Measurements from ENCODE around the gene CHAF1A. TPM values are rescaled to one million over a fixed set of nuclear protein-coding genes. Genes with fewer than 3 reads are reported as not detected.

The CHAF1A gene
- total RNA-seq, 2 donors from 2014 or later: 25.5 to 33.4 TPM

DNA sequence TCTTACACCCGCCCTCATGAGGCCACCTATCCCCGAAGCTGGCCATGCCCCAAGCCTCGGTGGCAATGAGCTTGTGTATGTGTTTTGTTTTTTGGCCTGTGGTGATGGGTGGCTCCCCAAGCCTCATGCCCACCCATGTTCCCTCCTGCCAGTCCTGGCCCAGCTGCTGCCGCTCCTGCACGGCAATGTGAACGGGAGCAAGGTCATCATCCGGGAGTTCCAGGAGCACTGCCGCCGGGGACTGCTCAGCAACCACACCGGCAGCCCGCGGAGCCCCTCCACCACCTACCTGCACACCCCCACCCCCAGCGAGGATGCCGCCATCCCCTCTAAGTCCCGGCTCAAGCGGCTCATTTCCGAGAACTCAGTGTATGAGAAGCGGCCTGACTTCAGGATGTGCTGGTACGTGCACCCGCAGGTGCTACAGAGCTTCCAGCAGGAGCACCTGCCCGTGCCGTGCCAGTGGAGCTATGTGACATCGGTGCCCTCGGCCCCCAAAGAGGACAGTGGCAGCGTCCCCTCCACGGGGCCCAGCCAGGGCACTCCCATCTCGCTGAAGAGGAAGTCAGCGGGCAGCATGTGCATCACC is 30.6 kb downstream of the CHAF1A start:
- Mint-ChIP-seq H3K36me3 (ENCODE audit: low read depth) (peaks cover 3% of the 10 kb centered on the region), H3K27ac (no peak overlapping the region), H3K27me3 (no peaks in the 10 kb centered on the region), H3K4me3 (no peak overlapping the region), H3K4me1 (peaks cover 3% of the 10 kb centered on the region)
- no peaks in the 10 kb centered on the region for H3K9me3 ChIP-seq (ENCODE audit: control insufficient read depth, low read length, poor library complexity, severe bottlenecking)
- DNase-seq (no peak), ATAC-seq (no peak)

DNA sequence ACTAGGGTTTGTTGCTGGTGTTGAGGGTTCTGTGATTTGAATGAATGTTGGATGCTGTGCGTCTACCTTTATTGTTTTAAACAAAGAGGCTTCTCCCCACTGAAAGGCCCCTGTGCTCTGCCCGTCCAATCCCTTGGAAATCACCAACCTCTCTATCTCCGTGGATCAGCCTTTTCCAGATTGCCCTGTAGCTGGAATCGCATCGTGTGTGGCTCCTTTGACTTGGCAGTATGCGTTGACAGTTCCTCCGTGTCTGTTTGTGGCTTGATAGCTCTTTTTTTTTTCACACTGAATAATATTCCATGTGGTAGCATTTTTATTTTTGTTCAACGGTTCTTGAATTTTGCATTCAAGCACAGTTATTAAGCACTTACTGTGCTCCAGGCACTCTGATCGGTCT is 32.0 kb downstream of the CHAF1A start:
- ATAC-seq (no peak), DNase-seq (no peak)
- no peaks in the 10 kb centered on the region for H3K27me3 Mint-ChIP-seq
- H3K27ac Mint-ChIP-seq: no peak overlapping the region
- H3K4me3 Mint-ChIP-seq: no peak overlapping the region
- peaks cover 3% of the 10 kb centered on the region for H3K4me1 Mint-ChIP-seq
- no peaks in the 10 kb centered on the region for H3K36me3 Mint-ChIP-seq (ENCODE audit: low read depth)
- H3K9me3 ChIP-seq (ENCODE audit: control insufficient read depth, low read length, poor library complexity, severe bottlenecking): no peaks in the 10 kb centered on the region

DNA sequence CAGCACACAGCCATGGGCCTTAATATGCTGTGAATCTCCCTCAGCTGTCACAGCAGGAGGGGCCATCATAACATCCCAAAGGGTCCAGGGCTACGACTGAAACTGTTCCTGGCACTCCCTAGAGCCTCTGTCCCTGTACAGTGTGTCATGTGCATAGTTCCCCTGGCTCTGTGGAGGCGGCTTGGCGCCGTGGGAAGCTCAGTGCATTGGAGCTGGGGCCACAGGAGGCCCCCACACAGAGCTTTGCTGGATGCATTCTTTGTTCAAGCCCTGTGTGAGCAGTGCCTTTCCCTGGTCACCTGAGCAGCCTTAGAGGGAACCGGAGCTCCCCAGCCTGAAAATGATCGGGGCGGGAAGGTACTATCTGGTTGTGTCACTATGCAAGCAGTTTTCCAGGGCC is 33.8 kb downstream of the CHAF1A start:
- H3K9me3 ChIP-seq (ENCODE audit: control insufficient read depth, low read length, poor library complexity, severe bottlenecking): no peaks in the 10 kb centered on the region
- H3K4me3 Mint-ChIP-seq: no peak overlapping the region
- ATAC-seq (no peak), DNase-seq (no peak)
- H3K36me3 Mint-ChIP-seq (ENCODE audit: low read depth): no peaks in the 10 kb centered on the region
- H3K27ac Mint-ChIP-seq: no peak overlapping the region
- H3K4me1 Mint-ChIP-seq: peaks cover 3% of the 10 kb centered on the region
- H3K27me3 Mint-ChIP-seq: no peaks in the 10 kb centered on the region

DNA sequence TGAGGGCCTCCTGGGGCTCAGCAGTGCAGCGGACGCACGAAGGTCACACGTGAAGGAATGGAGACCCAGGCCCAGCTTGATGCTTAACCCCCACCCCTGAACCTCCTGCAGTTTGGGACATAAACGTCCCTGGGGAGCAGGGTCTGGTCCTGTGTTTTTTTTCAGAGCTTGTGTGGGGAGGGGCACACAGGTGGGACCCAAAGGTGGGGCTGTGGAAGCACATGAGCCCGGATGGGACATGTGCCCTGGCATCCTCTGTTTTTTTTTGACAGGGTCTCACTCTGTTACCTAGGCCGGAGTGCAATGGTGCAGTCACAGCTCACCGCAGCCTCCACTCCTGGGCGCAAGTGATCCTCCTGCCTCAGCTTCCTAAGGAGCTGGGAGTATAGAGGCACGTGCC is 34.7 kb downstream of the CHAF1A start:
- Mint-ChIP-seq H3K27me3 (no peaks in the 10 kb centered on the region), H3K27ac (no peak overlapping the region), H3K4me1 (peaks cover 1% of the 10 kb centered on the region), H3K4me3 (no peak overlapping the region), H3K36me3 (ENCODE audit: low read depth) (no peaks in the 10 kb centered on the region)
- H3K9me3 ChIP-seq (ENCODE audit: control insufficient read depth, low read length, poor library complexity, severe bottlenecking): no peaks in the 10 kb centered on the region
- DNase-seq: no peak
- ATAC-seq: no peak

DNA sequence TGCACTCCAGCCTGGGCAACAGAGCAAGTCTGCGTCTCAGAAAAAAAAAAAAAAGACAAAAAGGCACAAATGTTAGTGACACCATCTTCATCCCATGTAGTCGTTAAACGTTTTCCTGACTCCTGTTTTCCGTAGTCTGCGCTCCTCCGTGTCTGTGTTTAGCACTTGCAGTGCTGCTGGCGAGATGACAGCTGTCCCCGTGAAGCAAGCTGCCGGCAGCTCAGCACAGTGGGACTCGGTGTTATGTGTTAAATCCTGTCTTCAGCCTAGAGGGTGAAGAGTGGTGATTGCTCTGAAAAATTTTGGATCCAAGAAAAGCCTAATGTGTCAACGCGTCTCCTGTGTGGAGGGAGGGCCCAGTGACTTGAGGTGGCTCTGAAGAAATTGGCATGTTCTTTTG is 36.8 kb downstream of the CHAF1A start:
- H3K4me1 Mint-ChIP-seq: peaks cover 4% of the 10 kb centered on the region
- H3K27ac Mint-ChIP-seq: no peak overlapping the region
- H3K4me3 Mint-ChIP-seq: no peak overlapping the region
- DNase-seq (no peak), ATAC-seq (no peak)
- no peaks in the 10 kb centered on the region for H3K9me3 ChIP-seq (ENCODE audit: control insufficient read depth, low read length, poor library complexity, severe bottlenecking)
- H3K27me3 Mint-ChIP-seq: no peaks in the 10 kb centered on the region
- no peaks in the 10 kb centered on the region for H3K36me3 Mint-ChIP-seq (ENCODE audit: low read depth)

DNA sequence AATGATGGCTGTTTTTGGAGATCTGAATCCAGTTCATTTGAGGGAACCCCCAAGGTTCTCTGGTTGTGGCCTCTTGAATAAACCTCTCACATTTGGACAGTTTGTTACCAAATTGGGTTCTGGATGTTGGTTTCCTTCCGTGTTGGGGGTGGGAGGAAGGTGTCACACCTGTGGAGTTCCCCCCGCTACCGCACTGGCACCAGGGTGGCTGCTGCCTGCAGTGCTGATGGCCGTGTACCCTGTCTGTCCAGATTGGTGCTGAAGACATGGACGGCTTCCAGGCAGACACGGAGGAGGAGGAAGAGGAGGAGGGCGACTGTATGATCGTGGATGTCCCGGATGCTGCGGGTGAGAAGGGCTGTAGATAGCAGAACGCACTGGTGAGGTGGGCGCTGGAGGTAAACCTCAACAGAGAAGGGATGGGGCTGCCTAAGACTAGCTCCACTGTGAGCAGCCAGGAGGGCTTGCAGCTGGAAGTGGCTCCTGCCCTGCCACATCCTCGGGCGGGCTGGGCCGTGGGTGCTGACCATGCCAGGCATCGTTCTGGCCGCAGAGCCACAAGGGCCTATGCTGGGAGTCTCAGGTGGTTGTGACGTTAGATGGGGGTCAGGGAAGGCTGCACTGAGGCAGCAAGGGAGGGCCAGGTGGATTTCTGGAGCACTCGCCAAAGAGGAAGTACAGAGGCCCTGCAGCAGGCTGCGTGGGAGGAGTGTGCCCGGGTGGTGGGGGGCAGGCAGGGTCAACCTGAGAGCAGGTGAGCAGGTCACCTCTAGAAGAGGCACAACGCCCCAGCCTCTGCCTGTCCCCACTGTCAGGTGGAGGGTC is 39.8 kb downstream of the CHAF1A start:
- no peak overlapping the region for H3K27ac Mint-ChIP-seq
- ATAC-seq: no peak

DNA sequence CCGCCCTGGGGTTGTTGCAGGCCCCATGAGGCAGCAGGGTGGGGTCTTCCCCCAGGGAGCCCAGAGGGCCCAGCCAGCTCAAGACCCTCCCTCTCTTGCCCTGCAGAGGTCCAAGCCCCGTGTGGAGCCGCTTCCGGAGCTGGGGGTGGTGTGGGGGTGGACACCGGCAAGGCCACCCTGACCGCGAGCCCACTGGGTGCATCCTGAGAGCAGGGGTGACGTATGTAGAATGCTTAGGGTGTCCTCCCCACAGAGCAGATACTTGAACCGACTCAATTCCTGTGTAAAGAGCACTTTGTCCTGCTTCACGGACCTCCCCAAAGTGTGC is 40.3 kb downstream of the CHAF1A start:
- H3K4me3 Mint-ChIP-seq: no peak overlapping the region
- ATAC-seq: peak; percentile 22
- no peak overlapping the region for H3K27ac Mint-ChIP-seq
- peaks cover 3% of the 10 kb centered on the region for H3K36me3 Mint-ChIP-seq (ENCODE audit: low read depth)
- H3K4me1 Mint-ChIP-seq: peaks cover 4% of the 10 kb centered on the region
- H3K27me3 Mint-ChIP-seq: no peaks in the 10 kb centered on the region
- DNase-seq: no peak
- H3K9me3 ChIP-seq (ENCODE audit: control insufficient read depth, low read length, poor library complexity, severe bottlenecking): no peaks in the 10 kb centered on the region

More for the DNA sequence above, 39.8 kb downstream of the CHAF1A start:
- H3K4me3 Mint-ChIP-seq: no peak overlapping the region
- no peaks in the 10 kb centered on the region for H3K9me3 ChIP-seq (ENCODE audit: control insufficient read depth, low read length, poor library complexity, severe bottlenecking)
- H3K36me3 Mint-ChIP-seq (ENCODE audit: low read depth): peaks cover 3% of the 10 kb centered on the region
- DNase-seq: no peak
- H3K4me1 Mint-ChIP-seq: peaks cover 4% of the 10 kb centered on the region
- no peaks in the 10 kb centered on the region for H3K27me3 Mint-ChIP-seq

DNA sequence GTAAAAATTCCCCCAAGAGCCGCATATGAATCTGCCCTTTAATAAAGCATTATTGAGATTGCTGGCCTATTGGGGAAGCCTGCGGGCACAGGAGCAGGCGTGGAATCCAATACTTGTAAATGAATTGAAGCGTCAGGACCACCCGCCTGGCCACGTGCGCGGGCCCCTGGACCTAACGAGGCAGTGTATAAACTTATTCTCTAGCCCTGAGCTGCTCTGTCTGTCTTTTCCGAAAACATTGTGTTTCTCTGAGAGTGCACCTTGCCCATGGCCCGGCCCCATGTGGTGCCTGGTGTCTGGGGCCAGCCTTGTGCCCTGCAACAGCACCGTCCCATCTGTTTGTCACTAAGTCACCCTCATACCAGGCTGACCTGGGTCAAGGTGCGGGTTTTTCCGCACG is 40.7 kb downstream of the CHAF1A start:
- Mint-ChIP-seq H3K27ac (no peak overlapping the region), H3K27me3 (no peaks in the 10 kb centered on the region), H3K4me3 (peak overlapping the region; percentile 36), H3K4me1 (peaks cover 4% of the 10 kb centered on the region), H3K36me3 (ENCODE audit: low read depth) (peaks cover 3% of the 10 kb centered on the region)
- DNase-seq (no peak), ATAC-seq (peak; percentile 6)
- H3K9me3 ChIP-seq (ENCODE audit: control insufficient read depth, low read length, poor library complexity, severe bottlenecking): no peaks in the 10 kb centered on the region

DNA sequence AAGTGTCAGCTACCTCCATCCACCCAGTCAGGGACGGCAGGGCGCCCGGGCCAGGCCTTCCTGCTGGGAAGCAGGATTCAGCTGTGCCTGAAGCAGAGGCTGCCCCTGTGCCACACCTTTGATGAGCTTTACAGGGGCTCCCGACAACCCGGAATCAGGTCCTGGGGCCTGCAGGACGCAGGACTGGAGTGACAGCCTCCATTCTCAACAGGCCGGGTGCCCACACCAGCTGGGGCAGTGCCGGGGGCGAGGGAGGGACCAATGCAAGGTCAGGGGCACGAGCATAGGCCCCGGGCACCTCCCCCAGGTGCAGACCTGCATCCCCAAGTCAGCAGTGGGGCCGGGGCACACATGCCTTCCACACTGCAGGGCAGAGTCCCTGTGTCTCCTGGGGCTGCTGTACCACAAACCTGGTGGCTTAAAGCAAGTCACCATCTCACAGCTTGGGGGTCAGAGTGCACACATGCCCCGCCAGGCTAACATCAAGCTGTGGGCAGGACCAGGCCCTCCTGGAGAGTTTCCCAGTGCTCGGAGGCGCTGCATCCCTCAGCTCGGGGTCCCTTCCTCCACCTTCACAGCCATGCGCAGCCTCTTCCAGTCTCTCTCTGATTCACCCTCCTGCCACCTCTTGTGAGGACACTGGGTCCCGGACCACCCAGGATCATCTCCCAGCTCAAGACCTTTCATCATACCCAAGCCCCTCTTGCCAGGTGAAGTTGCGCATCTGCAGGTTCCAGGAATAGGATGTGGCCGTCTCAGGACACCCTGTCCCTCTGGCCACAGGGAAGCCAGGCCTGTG is 41.7 kb downstream of the CHAF1A start:
- peak overlapping the region; percentile 57 for H3K4me3 Mint-ChIP-seq
- no peaks in the 10 kb centered on the region for H3K27me3 Mint-ChIP-seq
- peaks cover 3% of the 10 kb centered on the region for H3K36me3 Mint-ChIP-seq (ENCODE audit: low read depth)
- DNase-seq (no peak), ATAC-seq (peak; percentile 18)
- H3K27ac Mint-ChIP-seq: peak overlapping the region; percentile 71
- H3K4me1 Mint-ChIP-seq: peaks cover 4% of the 10 kb centered on the region
- H3K9me3 ChIP-seq (ENCODE audit: control insufficient read depth, low read length, poor library complexity, severe bottlenecking): no peaks in the 10 kb centered on the region

DNA sequence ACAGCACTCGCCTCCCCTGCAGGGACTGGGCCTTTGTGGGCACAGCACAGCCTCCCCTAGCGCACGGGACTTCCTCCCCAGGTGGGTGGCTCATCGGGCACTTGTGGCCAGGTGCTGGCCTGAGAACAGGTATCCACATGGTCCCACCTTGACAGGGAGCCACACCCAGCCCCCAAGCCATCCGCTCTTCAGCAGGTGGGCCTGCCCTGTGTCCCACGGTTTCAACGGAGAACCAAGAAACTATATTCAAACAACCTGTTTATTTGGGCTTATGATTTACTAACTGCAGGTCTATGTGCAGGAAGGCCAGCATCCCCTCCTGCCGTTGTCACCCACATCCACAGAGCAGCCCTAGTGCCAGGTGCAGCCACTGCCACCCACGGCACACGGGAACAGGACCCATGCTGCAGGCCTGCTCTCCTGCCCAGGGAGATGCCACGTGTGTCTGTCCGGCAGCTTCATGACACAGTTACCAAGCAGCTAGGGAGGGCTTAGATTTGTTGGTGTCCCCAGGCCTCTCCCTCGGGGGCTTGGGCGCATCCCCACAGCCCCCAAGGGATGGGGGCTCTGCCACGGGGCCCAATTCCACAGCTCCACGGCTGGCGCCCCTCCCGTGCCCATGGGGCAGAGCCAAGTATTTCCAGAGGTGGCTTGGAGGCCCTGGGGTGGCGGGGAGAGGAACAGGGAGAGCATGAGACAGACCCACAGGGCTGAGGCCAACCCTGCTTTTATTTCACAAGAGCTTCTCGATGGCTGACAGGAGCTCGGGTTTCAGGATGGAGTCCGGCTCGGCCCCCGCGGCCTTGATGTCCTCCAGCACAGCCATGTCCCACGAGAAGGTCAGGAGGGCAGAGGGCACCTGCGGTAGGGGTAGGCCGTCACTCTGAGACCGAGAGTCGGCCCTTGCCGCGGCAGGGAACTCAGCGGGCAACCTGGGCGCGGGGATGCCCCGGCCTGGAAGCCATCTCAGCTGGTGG is 42.6 kb downstream of the CHAF1A start:
- ATAC-seq (no peak), DNase-seq (no peak)
- Mint-ChIP-seq H3K27ac (peak overlapping the region; percentile 71), H3K36me3 (ENCODE audit: low read depth) (peaks cover 3% of the 10 kb centered on the region), H3K4me3 (no peak overlapping the region), H3K27me3 (no peaks in the 10 kb centered on the region), H3K4me1 (peaks cover 4% of the 10 kb centered on the region)
- no peaks in the 10 kb centered on the region for H3K9me3 ChIP-seq (ENCODE audit: control insufficient read depth, low read length, poor library complexity, severe bottlenecking)

DNA sequence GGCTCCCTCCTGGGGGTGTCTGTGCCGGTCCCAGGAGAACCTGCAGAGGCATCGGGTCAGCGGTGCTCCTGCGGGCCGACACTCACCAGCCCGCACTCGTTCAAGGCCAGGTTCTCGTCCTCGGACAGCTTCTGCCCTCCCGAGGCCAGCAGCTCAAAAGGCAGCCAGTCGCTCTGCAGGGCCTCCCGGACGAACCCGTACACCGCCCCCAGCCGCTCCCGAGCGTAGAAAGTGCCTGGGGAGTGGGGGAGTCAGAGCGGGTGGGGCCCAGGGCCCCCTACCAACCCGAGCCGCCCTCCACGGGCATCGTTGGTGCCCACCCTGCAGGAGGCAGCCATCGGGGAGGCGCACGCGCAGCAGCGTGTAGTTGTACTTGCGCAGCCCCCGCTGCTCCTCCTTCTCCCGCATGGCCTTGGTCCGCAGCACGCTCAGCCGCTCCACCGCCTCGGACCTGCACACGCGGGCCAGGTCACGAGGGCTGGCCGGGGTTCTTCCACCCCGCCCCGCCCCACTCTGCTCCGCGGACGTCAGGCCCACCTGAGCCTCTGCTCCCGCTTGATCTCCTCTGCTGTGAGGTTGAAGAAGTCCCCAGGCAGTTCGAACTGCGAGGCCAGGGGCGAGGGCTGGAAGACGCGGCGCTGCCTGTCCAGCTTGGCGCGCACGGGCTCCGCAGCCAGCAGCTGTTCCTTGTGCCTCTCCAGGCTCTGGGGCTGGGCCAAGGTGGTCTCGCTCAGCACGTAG is 43.7 kb downstream of the CHAF1A start:
- H3K36me3 Mint-ChIP-seq (ENCODE audit: low read depth): peaks cover 3% of the 10 kb centered on the region
- no peaks in the 10 kb centered on the region for H3K9me3 ChIP-seq (ENCODE audit: control insufficient read depth, low read length, poor library complexity, severe bottlenecking)
- DNase-seq (no peak), ATAC-seq (no peak)
- no peaks in the 10 kb centered on the region for H3K27me3 Mint-ChIP-seq
- peak overlapping the region; percentile 39 for H3K4me3 Mint-ChIP-seq
- H3K27ac Mint-ChIP-seq: no peak overlapping the region
- H3K4me1 Mint-ChIP-seq: peaks cover 4% of the 10 kb centered on the region

DNA sequence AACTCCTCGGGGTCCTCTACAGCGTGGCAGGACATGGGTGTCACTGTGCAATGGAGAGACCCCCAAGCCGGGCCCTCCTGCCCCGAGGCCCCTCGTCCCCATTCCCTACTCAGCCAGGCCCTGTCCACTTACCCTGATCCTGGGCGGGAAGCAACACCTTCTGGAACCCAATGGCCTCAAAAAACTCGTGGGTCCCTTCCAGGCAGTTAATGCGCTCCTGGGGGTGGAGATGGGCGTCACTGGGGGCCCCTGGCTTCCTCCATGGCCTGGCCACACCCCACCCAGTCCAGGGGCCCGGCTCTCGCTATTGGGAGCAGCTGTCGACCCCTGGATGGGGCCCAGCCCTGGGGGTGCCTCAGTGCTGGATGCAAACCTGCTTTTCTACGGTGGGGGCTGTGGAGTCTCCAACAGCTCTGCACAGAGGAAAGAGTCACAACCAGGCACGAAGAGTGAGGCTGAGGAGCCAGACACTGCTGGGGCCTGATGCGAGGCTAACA is 44.3 kb downstream of the CHAF1A start:
- H3K4me1 Mint-ChIP-seq: peaks cover 4% of the 10 kb centered on the region
- no peak for ATAC-seq
- peaks cover 3% of the 10 kb centered on the region for H3K36me3 Mint-ChIP-seq (ENCODE audit: low read depth)

More for the DNA sequence above, 44.3 kb downstream of the CHAF1A start:
- no peaks in the 10 kb centered on the region for H3K9me3 ChIP-seq (ENCODE audit: control insufficient read depth, low read length, poor library complexity, severe bottlenecking)
- no peak for DNase-seq
- Mint-ChIP-seq H3K4me3 (peak overlapping the region; percentile 39), H3K27me3 (no peaks in the 10 kb centered on the region), H3K27ac (no peak overlapping the region)

Data from T-helper 17 cell (primary cell).